HEK293T (cell line): ENCODE measurements around the gene AGAP2.

ENCODE experiments used
- ARNT ChIP-seq: fragments of 450-650 bp; IDR thresholded peaks from 2 replicates; pipeline ENCODE4 v1.6.1; 2017; ENCODE audit warnings: mild to moderate bottlenecking
- BHLHE40 ChIP-seq: fragments of 450-650 bp; IDR thresholded peaks from 2 replicates; pipeline ENCODE4 v1.6.1; 2016; ENCODE audit warnings: mild to moderate bottlenecking, moderate library complexity, borderline replicate concordance
- FOXA1 ChIP-seq: fragments of 450-650 bp; IDR thresholded peaks from 2 replicates; pipeline ENCODE4 v1.6.1; 2016; ENCODE audit warnings: mild to moderate bottlenecking
- FOXM1 ChIP-seq: fragments of 450-650 bp; IDR thresholded peaks from 2 replicates; pipeline ENCODE4 v1.6.1; 2017; ENCODE audit warnings: mild to moderate bottlenecking, borderline replicate concordance
- NFRKB ChIP-seq: fragments of 450-650 bp; IDR thresholded peaks from 2 replicates; pipeline ENCODE4 v1.6.1; 2016; ENCODE audit warnings: mild to moderate bottlenecking, moderate library complexity
- SP1 ChIP-seq: fragments of 450-650 bp; IDR thresholded peaks from 2 replicates; pipeline ENCODE4 v1.6.1; 2017
- SUZ12 ChIP-seq: fragments of 450-650 bp; IDR thresholded peaks from 2 replicates; pipeline ENCODE4 v1.6.1; 2016; ENCODE audit warnings: mild to moderate bottlenecking

- TF ChIP-seq SP1 (no peak), FOXA1 (no peak), NFRKB (no peak), FOXM1 (no peak), SUZ12 (no peak), BHLHE40 (no peak), ARNT (no peak)
These were observed 2.3 kb upstream of the AGAP2 start for GRCh38 chr12:57740656-57741412.
